SK-N-SH treated with all-trans-retinoic acid at 6 μM for 48 hours (cell line): ENCODE data around the gene NEK4.
"Not testable (repeated sequence)": the region's sequence is repeated elsewhere in the genome, so short reads cannot be mapped to it uniquely, and the experiment has no call there.

Source experiments
- ATAC-seq: fragments of 200-7000 bp; cut with Tn5 transposase; 3 replicates; pipeline ENCODE4 v1.9.1; 2020; ENCODE audit warnings: mild to moderate bottlenecking, moderate library complexity
- ARNTL ChIP-seq: fragments of 450-650 bp; formaldehyde crosslinking; IDR thresholded peaks from 2 replicates; pipeline ENCODE4 v1.5.0; 2020; ENCODE audit warnings: low read depth, mild to moderate bottlenecking, moderate library complexity, borderline replicate concordance
- BACH2 ChIP-seq: fragments of 250-450 bp; sonication (Bioruptor Pico); IDR thresholded peaks from 2 replicates; pipeline ENCODE4 v1.9.0; 2021; ENCODE audit warnings: mild to moderate bottlenecking, borderline replicate concordance
- CSDC2 ChIP-seq: fragments of 250-450 bp; sonication (Bioruptor Pico); IDR thresholded peaks from 2 replicates; pipeline ENCODE4 v1.5.0; 2020; ENCODE audit warnings: mild to moderate bottlenecking, moderate library complexity
- ESRRG ChIP-seq: fragments of 250-450 bp; sonication (Bioruptor Pico); IDR thresholded peaks from 2 replicates; pipeline ENCODE4 v1.6.1; 2021; ENCODE audit warnings: mild to moderate bottlenecking
- GLIS3 ChIP-seq: fragments of 250-450 bp; sonication (Bioruptor Pico); IDR thresholded peaks from 2 replicates; pipeline ENCODE4 v1.5.0; 2020; ENCODE audit warnings: mild to moderate bottlenecking, moderate library complexity
- ISL1 ChIP-seq: fragments of 250-450 bp; sonication (Bioruptor Pico); IDR thresholded peaks from 2 replicates; pipeline ENCODE4 v2.1.2; 2022; ENCODE audit warnings: mild to moderate bottlenecking, moderate library complexity
- OSR1 ChIP-seq: fragments of 250-450 bp; sonication (Bioruptor Pico); IDR thresholded peaks from 2 replicates; pipeline ENCODE4 v1.8.0; 2022; ENCODE audit warnings: moderate library complexity, mild to moderate bottlenecking, inconsistent platforms
- PPARA ChIP-seq: fragments of 250-450 bp; sonication (Bioruptor Pico); IDR thresholded peaks from 2 replicates; pipeline ENCODE4 v1.5.0; 2020; ENCODE audit warnings: mild to moderate bottlenecking, borderline replicate concordance
- RARB ChIP-seq: fragments of 250-450 bp; sonication (Bioruptor Pico); IDR thresholded peaks from 2 replicates; pipeline ENCODE4 v1.8.0; 2021; ENCODE audit warnings: mild to moderate bottlenecking, moderate library complexity
- SNAI2 ChIP-seq: fragments of 250-450 bp; sonication (Bioruptor Pico); IDR thresholded peaks from 2 replicates; pipeline ENCODE4 v1.5.0; 2020; ENCODE audit warnings: mild to moderate bottlenecking, moderate library complexity
- TCF4 ChIP-seq: fragments of 250-450 bp; sonication (Bioruptor Pico); IDR thresholded peaks from 2 replicates; pipeline ENCODE4 v1.8.0; 2021; ENCODE audit warnings: mild to moderate bottlenecking, moderate library complexity, borderline replicate concordance
- TOX ChIP-seq: fragments of 250-450 bp; sonication (Bioruptor Pico); IDR thresholded peaks from 2 replicates; pipeline ENCODE4 v1.8.0; 2021; ENCODE audit warnings: mild to moderate bottlenecking, moderate library complexity, borderline replicate concordance
- ZC3H10 ChIP-seq: fragments of 250-450 bp; sonication (Bioruptor Pico); IDR thresholded peaks from 2 replicates; pipeline ENCODE4 v1.5.1; 2021; ENCODE audit warnings: mild to moderate bottlenecking, moderate library complexity
- ZFP3 ChIP-seq: fragments of 250-450 bp; sonication (Bioruptor Pico); IDR thresholded peaks from 2 replicates; pipeline ENCODE4 v1.5.0; 2020; ENCODE audit warnings: mild to moderate bottlenecking, moderate library complexity
- ZFP30 ChIP-seq: fragments of 450-650 bp; formaldehyde crosslinking; IDR thresholded peaks from 2 replicates; pipeline ENCODE4 v1.5.0; 2022; ENCODE audit warnings: mild to moderate bottlenecking, moderate library complexity
- ZNF565 ChIP-seq: fragments of 450-650 bp; formaldehyde crosslinking; conservative IDR thresholded peaks from 2 replicates; pipeline ENCODE4 v1.5.0; 2020; ENCODE audit warnings: low read depth, mild to moderate bottlenecking, moderate library complexity
- ZNF70 ChIP-seq: fragments of 450-650 bp; formaldehyde crosslinking; IDR thresholded peaks from 2 replicates; pipeline ENCODE4 v1.5.0; 2020; ENCODE audit warnings: mild to moderate bottlenecking, moderate library complexity
- ZNF8 ChIP-seq: fragments of 450-650 bp; formaldehyde crosslinking; IDR thresholded peaks from 2 replicates; pipeline ENCODE4 v1.5.0; 2020; ENCODE audit warnings: mild to moderate bottlenecking, moderate library complexity
- TF ChIP-seq, protein P1 (sequence below): fragments of 250-450 bp; sonication (Bioruptor Pico); IDR thresholded peaks from 2 replicates; pipeline ENCODE4 v1.5.0; 2020; ENCODE audit warnings: mild to moderate bottlenecking, moderate library complexity
- TF ChIP-seq, protein P2 (sequence below): fragments of 250-450 bp; sonication (Bioruptor Pico); IDR thresholded peaks from 2 replicates; pipeline ENCODE4 v1.5.1; 2021; ENCODE audit warnings: mild to moderate bottlenecking, moderate library complexity
- TF ChIP-seq, protein P3 (sequence below): fragments of 250-450 bp; sonication (Bioruptor Pico); IDR thresholded peaks from 2 replicates; pipeline ENCODE4 v1.8.0; 2021; ENCODE audit warnings: low read depth, mild to moderate bottlenecking, moderate library complexity, borderline replicate concordance
- TF ChIP-seq, protein P4 (sequence below): fragments of 250-450 bp; sonication (Bioruptor Pico); IDR thresholded peaks from 2 replicates; pipeline ENCODE4 v1.8.0; 2020; ENCODE audit warnings: mild to moderate bottlenecking, moderate library complexity, borderline replicate concordance
- TF ChIP-seq, protein P5 (sequence below): fragments of 250-450 bp; sonication (Bioruptor Pico); IDR thresholded peaks from 2 replicates; pipeline ENCODE4 v1.5.1; 2020; ENCODE audit warnings: low read depth, mild to moderate bottlenecking, moderate library complexity

The NEK4 gene

DNA sequence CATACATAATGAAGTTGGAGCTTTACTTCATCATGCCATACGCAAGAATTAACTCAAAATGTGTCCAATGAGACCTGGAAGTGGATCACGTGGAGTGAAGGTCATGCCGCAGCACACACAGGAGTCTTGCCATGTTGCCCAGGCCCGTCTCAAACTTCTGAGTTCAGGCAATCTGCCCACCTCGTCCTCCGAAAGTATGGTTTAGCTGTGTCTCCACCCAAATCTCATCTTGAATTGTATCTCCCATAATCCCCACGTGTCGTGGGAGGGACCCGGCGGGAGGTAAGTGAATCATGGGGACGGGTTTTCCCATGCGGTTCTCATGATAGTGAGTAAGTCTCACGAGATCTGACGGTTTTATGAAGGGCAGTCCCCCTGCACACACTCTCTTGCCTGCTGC lies 39.1 kb downstream of the NEK4 start:
- ATAC-seq: no peak
- TF ChIP-seq TCF4: no peak
- TF ChIP-seq ZFP3: no peak
- TF ChIP-seq ISL1 (CRISPR knock-in tag): no peak
- TF ChIP-seq, protein P1, sequence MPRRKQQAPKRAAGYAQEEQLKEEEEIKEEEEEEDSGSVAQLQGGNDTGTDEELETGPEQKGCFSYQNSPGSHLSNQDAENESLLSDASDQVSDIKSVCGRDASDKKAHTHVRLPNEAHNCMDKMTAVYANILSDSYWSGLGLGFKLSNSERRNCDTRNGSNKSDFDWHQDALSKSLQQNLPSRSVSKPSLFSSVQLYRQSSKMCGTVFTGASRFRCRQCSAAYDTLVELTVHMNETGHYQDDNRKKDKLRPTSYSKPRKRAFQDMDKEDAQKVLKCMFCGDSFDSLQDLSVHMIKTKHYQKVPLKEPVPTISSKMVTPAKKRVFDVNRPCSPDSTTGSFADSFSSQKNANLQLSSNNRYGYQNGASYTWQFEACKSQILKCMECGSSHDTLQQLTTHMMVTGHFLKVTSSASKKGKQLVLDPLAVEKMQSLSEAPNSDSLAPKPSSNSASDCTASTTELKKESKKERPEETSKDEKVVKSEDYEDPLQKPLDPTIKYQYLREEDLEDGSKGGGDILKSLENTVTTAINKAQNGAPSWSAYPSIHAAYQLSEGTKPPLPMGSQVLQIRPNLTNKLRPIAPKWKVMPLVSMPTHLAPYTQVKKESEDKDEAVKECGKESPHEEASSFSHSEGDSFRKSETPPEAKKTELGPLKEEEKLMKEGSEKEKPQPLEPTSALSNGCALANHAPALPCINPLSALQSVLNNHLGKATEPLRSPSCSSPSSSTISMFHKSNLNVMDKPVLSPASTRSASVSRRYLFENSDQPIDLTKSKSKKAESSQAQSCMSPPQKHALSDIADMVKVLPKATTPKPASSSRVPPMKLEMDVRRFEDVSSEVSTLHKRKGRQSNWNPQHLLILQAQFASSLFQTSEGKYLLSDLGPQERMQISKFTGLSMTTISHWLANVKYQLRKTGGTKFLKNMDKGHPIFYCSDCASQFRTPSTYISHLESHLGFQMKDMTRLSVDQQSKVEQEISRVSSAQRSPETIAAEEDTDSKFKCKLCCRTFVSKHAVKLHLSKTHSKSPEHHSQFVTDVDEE (CRISPR knock-in tag): no peak
- no peak for TF ChIP-seq ZC3H10 (CRISPR knock-in tag)
- no peak for TF ChIP-seq TOX (CRISPR knock-in tag)
- TF ChIP-seq ZNF565 (CRISPR knock-in tag): no peak
- TF ChIP-seq ZNF70: no peak
- no peak for TF ChIP-seq BACH2 (CRISPR knock-in tag)
- TF ChIP-seq ZFP30: no peak
- no peak for TF ChIP-seq ESRRG (CRISPR knock-in tag)
- TF ChIP-seq ARNTL (CRISPR knock-in tag): no peak
- TF ChIP-seq, protein P2, sequence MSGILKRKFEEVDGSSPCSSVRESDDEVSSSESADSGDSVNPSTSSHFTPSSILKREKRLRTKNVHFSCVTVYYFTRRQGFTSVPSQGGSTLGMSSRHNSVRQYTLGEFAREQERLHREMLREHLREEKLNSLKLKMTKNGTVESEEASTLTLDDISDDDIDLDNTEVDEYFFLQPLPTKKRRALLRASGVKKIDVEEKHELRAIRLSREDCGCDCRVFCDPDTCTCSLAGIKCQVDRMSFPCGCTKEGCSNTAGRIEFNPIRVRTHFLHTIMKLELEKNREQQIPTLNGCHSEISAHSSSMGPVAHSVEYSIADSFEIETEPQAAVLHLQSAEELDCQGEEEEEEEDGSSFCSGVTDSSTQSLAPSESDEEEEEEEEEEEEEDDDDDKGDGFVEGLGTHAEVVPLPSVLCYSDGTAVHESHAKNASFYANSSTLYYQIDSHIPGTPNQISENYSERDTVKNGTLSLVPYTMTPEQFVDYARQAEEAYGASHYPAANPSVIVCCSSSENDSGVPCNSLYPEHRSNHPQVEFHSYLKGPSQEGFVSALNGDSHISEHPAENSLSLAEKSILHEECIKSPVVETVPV (CRISPR knock-in tag): no peak
- no peak for TF ChIP-seq PPARA (CRISPR knock-in tag)
- no peak for TF ChIP-seq GLIS3 (CRISPR knock-in tag)
- TF ChIP-seq, protein P3, sequence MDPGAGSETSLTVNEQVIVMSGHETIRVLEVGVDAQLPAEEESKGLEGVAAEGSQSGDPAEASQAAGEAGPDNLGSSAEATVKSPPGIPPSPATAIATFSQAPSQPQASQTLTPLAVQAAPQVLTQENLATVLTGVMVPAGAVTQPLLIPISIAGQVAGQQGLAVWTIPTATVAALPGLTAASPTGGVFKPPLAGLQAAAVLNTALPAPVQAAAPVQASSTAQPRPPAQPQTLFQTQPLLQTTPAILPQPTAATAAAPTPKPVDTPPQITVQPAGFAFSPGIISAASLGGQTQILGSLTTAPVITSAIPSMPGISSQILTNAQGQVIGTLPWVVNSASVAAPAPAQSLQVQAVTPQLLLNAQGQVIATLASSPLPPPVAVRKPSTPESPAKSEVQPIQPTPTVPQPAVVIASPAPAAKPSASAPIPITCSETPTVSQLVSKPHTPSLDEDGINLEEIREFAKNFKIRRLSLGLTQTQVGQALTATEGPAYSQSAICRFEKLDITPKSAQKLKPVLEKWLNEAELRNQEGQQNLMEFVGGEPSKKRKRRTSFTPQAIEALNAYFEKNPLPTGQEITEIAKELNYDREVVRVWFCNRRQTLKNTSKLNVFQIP (CRISPR knock-in tag): no peak
- TF ChIP-seq, protein P4, sequence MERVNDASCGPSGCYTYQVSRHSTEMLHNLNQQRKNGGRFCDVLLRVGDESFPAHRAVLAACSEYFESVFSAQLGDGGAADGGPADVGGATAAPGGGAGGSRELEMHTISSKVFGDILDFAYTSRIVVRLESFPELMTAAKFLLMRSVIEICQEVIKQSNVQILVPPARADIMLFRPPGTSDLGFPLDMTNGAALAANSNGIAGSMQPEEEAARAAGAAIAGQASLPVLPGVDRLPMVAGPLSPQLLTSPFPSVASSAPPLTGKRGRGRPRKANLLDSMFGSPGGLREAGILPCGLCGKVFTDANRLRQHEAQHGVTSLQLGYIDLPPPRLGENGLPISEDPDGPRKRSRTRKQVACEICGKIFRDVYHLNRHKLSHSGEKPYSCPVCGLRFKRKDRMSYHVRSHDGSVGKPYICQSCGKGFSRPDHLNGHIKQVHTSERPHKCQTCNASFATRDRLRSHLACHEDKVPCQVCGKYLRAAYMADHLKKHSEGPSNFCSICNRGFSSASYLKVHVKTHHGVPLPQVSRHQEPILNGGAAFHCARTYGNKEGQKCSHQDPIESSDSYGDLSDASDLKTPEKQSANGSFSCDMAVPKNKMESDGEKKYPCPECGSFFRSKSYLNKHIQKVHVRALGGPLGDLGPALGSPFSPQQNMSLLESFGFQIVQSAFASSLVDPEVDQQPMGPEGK (CRISPR knock-in tag): no peak
- no peak for TF ChIP-seq ZNF8 (CRISPR knock-in tag)
- TF ChIP-seq RARB: no peak
- no peak for TF ChIP-seq OSR1
- TF ChIP-seq, all 23 proteins: peak for 0

DNA sequence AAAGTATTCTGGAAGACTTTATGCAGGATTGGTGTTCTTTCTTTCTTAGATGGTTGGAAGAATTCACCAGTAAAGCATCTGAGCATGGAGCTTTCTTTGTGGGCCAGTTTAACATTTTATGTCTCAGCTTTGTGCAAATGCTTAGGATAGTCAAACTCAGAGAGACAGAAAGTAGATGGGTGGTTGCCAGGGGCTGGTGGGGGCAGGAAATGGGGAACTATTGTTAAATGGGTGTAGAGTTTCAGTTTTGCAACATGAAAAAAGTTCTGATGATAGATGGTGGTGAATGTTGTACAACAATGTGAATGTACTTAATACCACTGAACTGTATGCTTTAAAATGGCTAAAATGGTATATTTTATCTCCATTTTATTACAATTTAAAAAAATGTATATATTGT lies 40.1 kb downstream of the NEK4 start:
- TF ChIP-seq ZFP30 (no peak), ZFP3 (no peak), ISL1 (CRISPR knock-in tag) (no peak)
- TF ChIP-seq, protein P5, sequence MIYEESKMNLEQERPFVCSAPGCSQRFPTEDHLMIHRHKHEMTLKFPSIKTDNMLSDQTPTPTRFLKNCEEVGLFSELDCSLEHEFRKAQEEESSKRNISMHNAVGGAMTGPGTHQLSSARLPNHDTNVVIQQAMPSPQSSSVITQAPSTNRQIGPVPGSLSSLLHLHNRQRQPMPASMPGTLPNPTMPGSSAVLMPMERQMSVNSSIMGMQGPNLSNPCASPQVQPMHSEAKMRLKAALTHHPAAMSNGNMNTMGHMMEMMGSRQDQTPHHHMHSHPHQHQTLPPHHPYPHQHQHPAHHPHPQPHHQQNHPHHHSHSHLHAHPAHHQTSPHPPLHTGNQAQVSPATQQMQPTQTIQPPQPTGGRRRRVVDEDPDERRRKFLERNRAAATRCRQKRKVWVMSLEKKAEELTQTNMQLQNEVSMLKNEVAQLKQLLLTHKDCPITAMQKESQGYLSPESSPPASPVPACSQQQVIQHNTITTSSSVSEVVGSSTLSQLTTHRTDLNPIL: no peak
- no peak for ATAC-seq

DNA sequence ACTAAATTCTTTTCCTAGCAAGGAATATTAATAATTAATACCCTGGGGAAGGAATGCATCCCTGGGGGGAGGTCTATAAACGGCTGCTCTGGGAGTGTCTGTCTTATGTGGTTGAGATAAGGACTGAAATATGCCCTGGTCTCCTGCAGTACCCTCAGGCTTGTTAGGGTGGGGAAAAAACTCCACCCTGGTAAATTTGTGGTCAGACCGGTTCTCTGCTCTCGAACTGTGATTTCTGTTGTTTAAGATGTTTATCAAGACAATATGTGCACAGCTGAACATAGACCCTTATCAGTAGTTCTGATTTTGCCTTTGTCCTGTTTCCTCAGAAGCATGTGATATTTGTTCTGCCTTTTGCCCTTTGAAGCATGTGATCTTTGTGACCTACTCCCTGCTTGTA lies 42.0 kb downstream of the NEK4 start:
- ATAC-seq: not testable (repeated sequence)

DNA sequence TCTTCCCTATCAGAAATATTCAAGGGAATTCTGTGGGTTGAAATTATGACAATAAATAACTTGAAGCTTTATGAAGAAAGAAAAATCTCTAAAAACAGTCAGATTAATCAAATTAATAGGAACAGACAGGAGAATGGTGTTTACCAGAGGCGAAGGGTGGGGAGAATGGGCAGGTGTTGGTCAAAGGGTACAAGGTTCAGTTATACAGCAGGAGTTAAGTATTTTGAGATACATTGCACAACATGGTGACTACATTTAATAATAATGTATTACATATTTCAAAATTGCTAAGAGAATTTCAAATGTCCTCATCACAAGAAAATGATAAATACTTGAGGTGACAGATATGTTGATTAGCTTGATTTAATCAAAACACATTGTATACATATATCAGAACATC lies 46.2 kb downstream of the NEK4 start:
- TF ChIP-seq, protein P2 (CRISPR knock-in tag): no peak
- TF ChIP-seq ESRRG (CRISPR knock-in tag) (no peak), TCF4 (no peak), SNAI2 (CRISPR knock-in tag) (no peak), CSDC2 (no peak), ZNF8 (CRISPR knock-in tag) (no peak), RARB (no peak), ISL1 (CRISPR knock-in tag) (no peak), ARNTL (CRISPR knock-in tag) (no peak), ZNF70 (no peak)
- TF ChIP-seq, protein P4 (CRISPR knock-in tag): no peak
- TF ChIP-seq, protein P3 (CRISPR knock-in tag): no peak
- ATAC-seq: no peak
